ENCODE results near the gene TMEM151B. TPM values are rescaled to one million over a fixed set of nuclear protein-coding genes. Genes with fewer than 3 reads are reported as not detected.

TMEM151B gene
- total and polyA plus RNA-seq, 10 of the 15 experiments (the other 5 are each of a cell fraction or from before 2014, with no cell fraction given) = 0.01 to 0.19 (median 0.05) TPM; not detected in 6

GRCh38 chr6:44257025-44257752 is 13.1 kb upstream of the TMEM151B start, which contains the start of gene SLC35B2 (continued):
- TF ChIP-seq E2F8 (IDR thresholded peaks at IDR 0.05; ENCODE audit: low read depth, partially characterized antibody) (no peak), GABPA (IDR thresholded peaks at IDR 0.05; ENCODE audit: low read depth) (no peak), HDAC6 (IDR thresholded peaks at IDR 0.05; ENCODE audit: unreplicated experiment) (peak; percentile 73), SREBF1 (IDR thresholded peaks at IDR 0.05; ENCODE audit: low read length) (no peak), SPI1 (IDR thresholded peaks at IDR 0.05; ENCODE audit: borderline replicate concordance, insufficient read depth, low read depth, low read length) (no peak), CREB1 (IDR thresholded peaks at IDR 0.05; ENCODE audit: low read depth) (no peak), ZBED1 (IDR thresholded peaks at IDR 0.05; ENCODE audit: borderline replicate concordance) (peak; percentile 63; the same call in 1 of the 2 replicates), MTA2 (IDR thresholded peaks at IDR 0.05; ENCODE audit: low read depth) (no peak), TCF7 (IDR thresholded peaks at IDR 0.05; ENCODE audit: borderline replicate concordance) (no peak), ESRRA (IDR thresholded peaks at IDR 0.05; ENCODE audit: low read length) (no peak), EZH2 (IDR thresholded peaks at IDR 0.05; ENCODE audit: borderline replicate concordance, control insufficient read depth, low read depth, low read length) (no peak), EED (IDR thresholded peaks at IDR 0.05; ENCODE audit: low read depth) (no peak), NR2F1 (conservative IDR thresholded peaks at IDR 0.05) (peak; percentile 72), ZNF217 (IDR thresholded peaks at IDR 0.05) (0 out of 2 replicates have a peak, but pooled peaks have one; percentile 61), WRNIP1 (IDR thresholded peaks at IDR 0.05; ENCODE audit: borderline replicate concordance, low read depth, low read length) (no peak), RELA (IDR thresholded peaks at IDR 0.05; ENCODE audit: borderline replicate concordance, partially characterized antibody) (peak; percentile 63), ZBTB4 (CRISPR knock-in tag; IDR thresholded peaks at IDR 0.05) (peak; percentile 73), PAX8 (IDR thresholded peaks at IDR 0.05) (no peak), RB1 (IDR thresholded peaks at IDR 0.05; ENCODE audit: borderline replicate concordance) (peak; percentile 51; the same call in 1 of the 2 replicates)
- TF ChIP-seq, protein P1, sequence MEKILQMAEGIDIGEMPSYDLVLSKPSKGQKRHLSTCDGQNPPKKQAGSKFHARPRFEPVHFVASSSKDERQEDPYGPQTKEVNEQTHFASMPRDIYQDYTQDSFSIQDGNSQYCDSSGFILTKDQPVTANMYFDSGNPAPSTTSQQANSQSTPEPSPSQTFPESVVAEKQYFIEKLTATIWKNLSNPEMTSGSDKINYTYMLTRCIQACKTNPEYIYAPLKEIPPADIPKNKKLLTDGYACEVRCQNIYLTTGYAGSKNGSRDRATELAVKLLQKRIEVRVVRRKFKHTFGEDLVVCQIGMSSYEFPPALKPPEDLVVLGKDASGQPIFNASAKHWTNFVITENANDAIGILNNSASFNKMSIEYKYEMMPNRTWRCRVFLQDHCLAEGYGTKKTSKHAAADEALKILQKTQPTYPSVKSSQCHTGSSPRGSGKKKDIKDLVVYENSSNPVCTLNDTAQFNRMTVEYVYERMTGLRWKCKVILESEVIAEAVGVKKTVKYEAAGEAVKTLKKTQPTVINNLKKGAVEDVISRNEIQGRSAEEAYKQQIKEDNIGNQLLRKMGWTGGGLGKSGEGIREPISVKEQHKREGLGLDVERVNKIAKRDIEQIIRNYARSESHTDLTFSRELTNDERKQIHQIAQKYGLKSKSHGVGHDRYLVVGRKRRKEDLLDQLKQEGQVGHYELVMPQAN (conservative IDR thresholded peaks at IDR 0.05) = peak; percentile 90
- TF ChIP-seq, protein P2, sequence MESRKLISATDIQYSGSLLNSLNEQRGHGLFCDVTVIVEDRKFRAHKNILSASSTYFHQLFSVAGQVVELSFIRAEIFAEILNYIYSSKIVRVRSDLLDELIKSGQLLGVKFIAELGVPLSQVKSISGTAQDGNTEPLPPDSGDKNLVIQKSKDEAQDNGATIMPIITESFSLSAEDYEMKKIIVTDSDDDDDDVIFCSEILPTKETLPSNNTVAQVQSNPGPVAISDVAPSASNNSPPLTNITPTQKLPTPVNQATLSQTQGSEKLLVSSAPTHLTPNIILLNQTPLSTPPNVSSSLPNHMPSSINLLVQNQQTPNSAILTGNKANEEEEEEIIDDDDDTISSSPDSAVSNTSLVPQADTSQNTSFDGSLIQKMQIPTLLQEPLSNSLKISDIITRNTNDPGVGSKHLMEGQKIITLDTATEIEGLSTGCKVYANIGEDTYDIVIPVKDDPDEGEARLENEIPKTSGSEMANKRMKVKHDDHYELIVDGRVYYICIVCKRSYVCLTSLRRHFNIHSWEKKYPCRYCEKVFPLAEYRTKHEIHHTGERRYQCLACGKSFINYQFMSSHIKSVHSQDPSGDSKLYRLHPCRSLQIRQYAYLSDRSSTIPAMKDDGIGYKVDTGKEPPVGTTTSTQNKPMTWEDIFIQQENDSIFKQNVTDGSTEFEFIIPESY (IDR thresholded peaks at IDR 0.05) = no peak

Measured in GM12878 (cell line).